SKM-1 treated with dmso at 0.1 percent for 144 hours (cell line): ENCODE data around the gene RBM19.

ENCODE experiments used
- DNase-seq: peaks from one replicate; lab custom pipeline; 2025; ENCODE audit not compliant: unreplicated experiment; lab: John Stamatoyannopoulos, UW

The RBM19 gene

GRCh38 chr12:113988976-113989375 lies 22.9 kb upstream of the RBM19 start:
- no peak for DNase-seq

GRCh38 chr12:113988064-113988451 lies 21.9 kb upstream of the RBM19 start:
- no peak for DNase-seq

- no peak for DNase-seq
These were observed 21.3 kb upstream of the RBM19 start for GRCh38 chr12:113987261-113988063.

GRCh38 chr12:113984464-113984863 lies 18.3 kb upstream of the RBM19 start:
- DNase-seq, result no peak

GRCh38 chr12:113983777-113984448 lies 17.8 kb upstream of the RBM19 start:
- no peak for DNase-seq

- no peak for DNase-seq
These were observed 17.1 kb upstream of the RBM19 start for GRCh38 chr12:113983265-113983664.

- no peak for DNase-seq
These were observed 15.8 kb upstream of the RBM19 start for GRCh38 chr12:113981876-113982275.

GRCh38 chr12:113980537-113981337 lies 14.6 kb upstream of the RBM19 start:
- DNase-seq, result peak; percentile 13

GRCh38 chr12:113980054-113980453 lies 13.9 kb upstream of the RBM19 start:
- DNase-seq, result no peak

- DNase-seq, result no peak
These were observed 12.0 kb upstream of the RBM19 start for GRCh38 chr12:113978080-113978479.

GRCh38 chr12:113974006-113974405 lies 7.9 kb upstream of the RBM19 start:
- DNase-seq, result no peak

- DNase-seq, result no peak
These were observed 7.2 kb upstream of the RBM19 start for GRCh38 chr12:113973109-113973904.

GRCh38 chr12:113971392-113971791 lies 5.3 kb upstream of the RBM19 start:
- no peak for DNase-seq

GRCh38 chr12:113970211-113970610 lies 4.1 kb upstream of the RBM19 start:
- no peak for DNase-seq

- no peak for DNase-seq
These were observed 1.2 kb upstream of the RBM19 start for GRCh38 chr12:113967368-113967767.

- no peak for DNase-seq
These were observed 3.4 kb downstream of the RBM19 start for GRCh38 chr12:113962733-113963132.

GRCh38 chr12:113961921-113962710 lies 4.0 kb downstream of the RBM19 start:
- DNase-seq, result no peak

- no peak for DNase-seq
These were observed 6.1 kb downstream of the RBM19 start for GRCh38 chr12:113960030-113960429.

GRCh38 chr12:113959096-113959495 lies 7.0 kb downstream of the RBM19 start:
- no peak for DNase-seq

GRCh38 chr12:113958108-113958507 lies 8.0 kb downstream of the RBM19 start:
- DNase-seq, result no peak
